SK-N-SH (cell line): Measurements from ENCODE around the gene TMEM176A. TPM values are rescaled to one million over a fixed set of nuclear protein-coding genes. Genes with fewer than 3 reads are reported as not detected.

Experiments used
- CTCF ChIA-PET: fragments of 300-600, 350-600 bp; formaldehyde crosslinking; extraction: SDS; loops from one replicate; lab custom pipeline; 2021; lab: Yijun Ruan, JAX
- POLR2A ChIA-PET: fragments of 350-600 bp; sonication (Branson Sonifier 250); formaldehyde crosslinking; extraction: SDS; loops from one replicate; lab custom pipeline; 2020; ENCODE audit warnings: antibody characterized with exemption, inconsistent platforms; lab: Yijun Ruan, JAX
- DNase-seq: peaks from one replicate; pipeline ENCODE4 v3.0.0; 2012
- H2AFZ ChIP-seq: fragments of 200-600 bp; sonication (generic); 2 replicates; pipeline ENCODE4 v1.8.1; 2016; ENCODE audit warnings: antibody characterized with exemption, mild to moderate bottlenecking, low read depth
- H3F3A ChIP-seq: fragments of 200-600 bp; sonication (generic); replicated peaks from 2 replicates; pipeline ENCODE3; 2016; ENCODE audit warnings: antibody characterized with exemption, mild to moderate bottlenecking; ENCODE audit not compliant: insufficient read depth
- H3K27ac ChIP-seq, 2 experiments: fragments of 200-500 bp in 1 of 2; fragments of 200-600 bp in 1 of 2; sonication (Bioruptor generic) in 1 of 2; sonication (generic), shearing (Covaris generic) in 1 of 2; 2 replicates each; pipeline versions ENCODE4 v1.5.1 to v1.6.1; 2014 to 2016; ENCODE audit warnings: low read depth in 2 of 2, inconsistent platforms in 1 of 2, low read length in 1 of 2, mild to moderate bottlenecking in 1 of 2, mixed read lengths in 1 of 2
- H3K27me3 ChIP-seq: fragments of 200-600 bp; sonication (generic), shearing (Covaris generic); 2 replicates; pipeline ENCODE4 v1.6.1; 2016; ENCODE audit warnings: mixed run types; ENCODE audit not compliant: insufficient read depth
- H3K36me3 ChIP-seq, 2 experiments: fragments of 200-500 bp in 1 of 2; fragments of 200-600 bp in 1 of 2; sonication (Bioruptor generic) in 1 of 2; sonication (generic) in 1 of 2; replicated peaks in 1 of 2; 2 replicates each; pipeline versions ENCODE3 to v1.5.1; 2014 to 2016; ENCODE audit warnings: low read length in 1 of 2, mild to moderate bottlenecking in 1 of 2; ENCODE audit not compliant: insufficient read depth in 2 of 2, control insufficient read depth in 1 of 2
- H3K4me1 ChIP-seq, 2 experiments: fragments of 200-500 bp in 1 of 2; fragments of 200-600 bp in 1 of 2; sonication (Bioruptor generic) in 1 of 2; sonication (generic), shearing (Covaris generic) in 1 of 2; 2 replicates each; pipeline versions ENCODE4 v1.5.1 to v1.6.1; 2014 to 2016; ENCODE audit warnings: low read depth in 1 of 2, low read length in 1 of 2, mixed run types in 1 of 2; ENCODE audit not compliant: insufficient read depth in 2 of 2, control insufficient read depth in 1 of 2
- H3K4me2 ChIP-seq: fragments of 200-600 bp; sonication (generic), shearing (Covaris generic); 2 replicates; pipeline ENCODE4 v1.6.1; 2017; ENCODE audit warnings: mixed run types
- H3K4me3 ChIP-seq, 2 experiments: fragments of 200-500 bp in 1 of 2; fragments of 200-600 bp in 1 of 2; sonication (Bioruptor generic) in 1 of 2; sonication (generic), shearing (Covaris generic) in 1 of 2; 2 replicates each; pipeline versions ENCODE4 v1.5.1 to v1.8.1; 2014 to 2016; ENCODE audit warnings: low read depth in 2 of 2, inconsistent platforms in 1 of 2, low read length in 1 of 2, mild to moderate bottlenecking in 1 of 2, mixed read lengths in 1 of 2, moderate library complexity in 1 of 2
- H3K79me2 ChIP-seq: fragments of 200-600 bp; sonication (generic); 2 replicates; pipeline ENCODE4 v1.8.1; 2017; ENCODE audit warnings: mild to moderate bottlenecking; ENCODE audit not compliant: insufficient read depth
- H3K9ac ChIP-seq: fragments of 200-600 bp; sonication (generic); 2 replicates; pipeline ENCODE4 v1.6.1; 2017; ENCODE audit warnings: mixed run types
- H3K9me2 ChIP-seq: fragments of 200-600 bp; sonication (generic); 2 replicates; pipeline ENCODE4 v1.6.1; 2017; ENCODE audit warnings: mixed run types
- H3K9me3 ChIP-seq: fragments of 200-600 bp; sonication (generic); 2 replicates; pipeline ENCODE4 v1.6.1; 2017; ENCODE audit warnings: mixed run types, mild to moderate bottlenecking, moderate library complexity
- H4K20me1 ChIP-seq: fragments of 200-600 bp; sonication (generic); 2 replicates; pipeline ENCODE4 v1.6.1; 2017; ENCODE audit warnings: mild to moderate bottlenecking, mixed run types; ENCODE audit not compliant: insufficient read depth
- CHD2 ChIP-seq: fragments of 150-350 bp; IDR thresholded peaks from 2 replicates; pipeline ENCODE4 v1.6.1; 2018; ENCODE audit warnings: low read length; ENCODE audit not compliant: partially characterized antibody
- EP300 ChIP-seq, 2 experiments: IDR thresholded peaks; 2 replicates each; pipeline versions ENCODE4 v1.4.0 to v1.6.1; 2012; ENCODE audit warnings: borderline replicate concordance in 1 of 2, low read depth in 1 of 2, low read length in 1 of 2
- FOXM1 ChIP-seq: IDR thresholded peaks from 2 replicates; pipeline ENCODE4 v1.4.0; 2012; ENCODE audit warnings: low read depth, mild to moderate bottlenecking
- GABPA ChIP-seq: IDR thresholded peaks from 2 replicates; pipeline ENCODE4 v1.4.0; 2012; ENCODE audit warnings: low read depth, mild to moderate bottlenecking
- GATA2 ChIP-seq: sonication (generic); formaldehyde crosslinking; IDR thresholded peaks from 2 replicates; pipeline ENCODE4 v1.5.0; 2020; ENCODE audit warnings: mild to moderate bottlenecking, missing genetic modification reagents
- NRF1 ChIP-seq: IDR thresholded peaks from 2 replicates; pipeline ENCODE4 v1.6.1; 2012; ENCODE audit warnings: low read depth, mild to moderate bottlenecking, low read length
- POLR2AphosphoS5 ChIP-seq: IDR thresholded peaks from 2 replicates; pipeline ENCODE4 v1.6.1; 2012; ENCODE audit warnings: low read depth, low read length
- RFX5 ChIP-seq: IDR thresholded peaks from 2 replicates; pipeline ENCODE4 v1.6.1; 2012; ENCODE audit warnings: mild to moderate bottlenecking, improper control_type of control experiment, low read length
- WGBS: methylation state at CpG from one replicate; pipeline ENCODE4 v1.1.6; 2017; ENCODE audit warnings: low lambda C conversion rate; 5-methylcytosine and 5-hydroxymethylcytosine counted together
- polyA plus RNA-seq, 3 experiments: library from polyadenylated mRNA; depleted of rRNA; stranded (reverse); fragments of >200 nt; gene quantifications; 2 replicates each; pipeline ENCODE4 v1.2.3, GENCODE V29; 2012
- TF ChIP-seq, protein P1 (sequence below): IDR thresholded peaks from 2 replicates; pipeline ENCODE4 v1.4.0; 2012; ENCODE audit warnings: low read depth, borderline replicate concordance
- TF ChIP-seq, protein P2 (sequence below): fragments of 150-350 bp; IDR thresholded peaks from 2 replicates; pipeline ENCODE4 v1.6.1; 2016; ENCODE audit warnings: mild to moderate bottlenecking, low read depth, low read length

Gene TMEM176A
- polyA plus RNA-seq, 1 of the 3 experiments (the other 2 are of a cell fraction), result not detected

DNA sequence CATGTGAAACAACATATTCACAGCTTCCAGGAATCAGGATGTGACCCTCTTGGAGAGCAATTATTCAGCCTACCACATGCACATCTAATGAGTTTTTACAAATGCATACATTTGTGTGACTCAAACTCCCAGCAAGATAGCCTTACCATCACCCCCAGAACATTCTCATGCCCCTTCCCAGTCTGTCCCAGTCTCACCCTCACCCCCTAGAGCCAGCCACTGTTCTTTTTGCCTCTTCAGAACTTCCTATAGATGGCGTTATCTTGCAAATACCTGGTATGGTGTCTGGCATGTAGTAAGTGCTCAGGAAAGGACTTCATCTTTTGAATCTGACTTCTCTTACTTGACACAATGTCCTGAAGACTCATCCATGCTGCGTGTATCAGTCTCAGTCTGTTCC is 27.8 kb downstream of the TMEM176A start:
- Histone ChIP-seq H2AFZ (no peak overlapping the region), H3K4me1 (no peaks in the 10 kb centered on the region; a peak in 1 of 4 replicates), H3K9ac (no peak overlapping the region), H3K27me3 (no peaks in the 10 kb centered on the region), H4K20me1 (no peaks in the 10 kb centered on the region), H3K4me3 (no peak overlapping the region), H3K9me3 (no peaks in the 10 kb centered on the region), H3K9me2 (no peaks in the 10 kb centered on the region), H3K4me2 (no peak overlapping the region), H3K79me2 (no peaks in the 10 kb centered on the region), H3F3A (no peaks in the 10 kb centered on the region), H3K27ac (no peak overlapping the region), H3K36me3 (no peaks in the 10 kb centered on the region)
- TF ChIP-seq GABPA, result no peak
- 34% methylated on average over 2 of the region's 2 CpGs for WGBS
- ChIA-PET CTCF (no interaction called here), POLR2A (no interaction called here)
- no peak for DNase-seq

DNA sequence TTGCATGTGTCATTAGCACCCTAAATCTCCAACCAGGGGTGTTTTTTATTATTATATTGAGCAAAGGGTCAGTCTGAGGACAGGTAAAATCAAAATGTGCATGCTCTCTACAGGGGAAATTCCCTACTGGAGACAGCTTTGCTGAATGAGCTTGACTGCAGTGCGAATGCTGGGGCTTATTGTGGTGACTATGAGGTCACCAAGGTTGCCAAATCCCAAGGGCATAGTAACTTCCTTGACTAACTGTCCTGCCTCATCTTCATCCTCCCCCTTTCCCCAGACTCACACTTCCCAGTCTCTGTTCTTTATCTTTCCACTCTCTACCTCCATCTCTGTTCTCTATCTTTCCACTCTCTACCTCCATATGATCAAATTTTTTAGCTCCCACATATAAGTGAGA is 28.9 kb downstream of the TMEM176A start:
- TF ChIP-seq, protein P1, sequence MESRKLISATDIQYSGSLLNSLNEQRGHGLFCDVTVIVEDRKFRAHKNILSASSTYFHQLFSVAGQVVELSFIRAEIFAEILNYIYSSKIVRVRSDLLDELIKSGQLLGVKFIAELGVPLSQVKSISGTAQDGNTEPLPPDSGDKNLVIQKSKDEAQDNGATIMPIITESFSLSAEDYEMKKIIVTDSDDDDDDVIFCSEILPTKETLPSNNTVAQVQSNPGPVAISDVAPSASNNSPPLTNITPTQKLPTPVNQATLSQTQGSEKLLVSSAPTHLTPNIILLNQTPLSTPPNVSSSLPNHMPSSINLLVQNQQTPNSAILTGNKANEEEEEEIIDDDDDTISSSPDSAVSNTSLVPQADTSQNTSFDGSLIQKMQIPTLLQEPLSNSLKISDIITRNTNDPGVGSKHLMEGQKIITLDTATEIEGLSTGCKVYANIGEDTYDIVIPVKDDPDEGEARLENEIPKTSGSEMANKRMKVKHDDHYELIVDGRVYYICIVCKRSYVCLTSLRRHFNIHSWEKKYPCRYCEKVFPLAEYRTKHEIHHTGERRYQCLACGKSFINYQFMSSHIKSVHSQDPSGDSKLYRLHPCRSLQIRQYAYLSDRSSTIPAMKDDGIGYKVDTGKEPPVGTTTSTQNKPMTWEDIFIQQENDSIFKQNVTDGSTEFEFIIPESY, result no peak
- TF ChIP-seq, protein P2, sequence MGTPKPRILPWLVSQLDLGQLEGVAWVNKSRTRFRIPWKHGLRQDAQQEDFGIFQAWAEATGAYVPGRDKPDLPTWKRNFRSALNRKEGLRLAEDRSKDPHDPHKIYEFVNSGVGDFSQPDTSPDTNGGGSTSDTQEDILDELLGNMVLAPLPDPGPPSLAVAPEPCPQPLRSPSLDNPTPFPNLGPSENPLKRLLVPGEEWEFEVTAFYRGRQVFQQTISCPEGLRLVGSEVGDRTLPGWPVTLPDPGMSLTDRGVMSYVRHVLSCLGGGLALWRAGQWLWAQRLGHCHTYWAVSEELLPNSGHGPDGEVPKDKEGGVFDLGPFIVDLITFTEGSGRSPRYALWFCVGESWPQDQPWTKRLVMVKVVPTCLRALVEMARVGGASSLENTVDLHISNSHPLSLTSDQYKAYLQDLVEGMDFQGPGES, result no peak
- TF ChIP-seq RFX5 (no peak), GATA2 (no peak), CHD2 (no peak), NRF1 (no peak), FOXM1 (no peak), POLR2AphosphoS5 (no peak), EP300 (IDR thresholded peaks at IDR 0.05; ENCODE audit: borderline replicate concordance in 1 of 2, low read depth in 1 of 2, low read length in 1 of 2) (no peak)
- no peak for DNase-seq
- no peaks in the 10 kb centered on the region for H3K27me3 ChIP-seq
- H2AFZ ChIP-seq, result no peak overlapping the region
- no peaks in the 10 kb centered on the region for H3K9me3 ChIP-seq
- H3K9me2 ChIP-seq, result no peaks in the 10 kb centered on the region
- no peaks in the 10 kb centered on the region for H4K20me1 ChIP-seq
- H3K36me3 ChIP-seq, result no peaks in the 10 kb centered on the region
- H3K4me1 ChIP-seq, result no peaks in the 10 kb centered on the region; a peak in 1 of 4 replicates
- no peak overlapping the region for H3K4me2 ChIP-seq
- H3K9ac ChIP-seq, result no peak overlapping the region
- H3F3A ChIP-seq, result no peaks in the 10 kb centered on the region
- H3K4me3 ChIP-seq, result no peak overlapping the region
- H3K79me2 ChIP-seq, result no peaks in the 10 kb centered on the region
- ChIA-PET CTCF (interaction anchor here (1.3 kb wide), 1 partner anchor 69 kb away, joined by 5 read pairs; no protein-coding TSS in a partner anchor), POLR2A (no interaction called here)
- H3K27ac ChIP-seq, result no peak overlapping the region
- WGBS, result 29% methylated on average over 1 of the region's 1 CpG
